Ovary (tissue), 3 donors: ENCODE results near the gene LSP1.

Source experiments
- POLR2A ChIP-seq: fragments of 450-650 bp; IDR thresholded peaks from one replicate; pipeline ENCODE4 v1.6.1; 2017; ENCODE audit warnings: antibody characterized with exemption, mild to moderate bottlenecking, moderate library complexity
- TF ChIP-seq, protein P1 (sequence below), 3 donors: fragments of 450-650 bp in 2 of 3; fragments of 200-600 bp in 1 of 3; IDR thresholded peaks; one replicate each; pipeline versions ENCODE4 v1.5.1 to v1.8.0; 2016 to 2022; ENCODE audit warnings: antibody characterized with exemption in 3 of 3, mild to moderate bottlenecking in 1 of 3
- donor health status: DM: no; HTN: no; CAD: no.

DNA sequence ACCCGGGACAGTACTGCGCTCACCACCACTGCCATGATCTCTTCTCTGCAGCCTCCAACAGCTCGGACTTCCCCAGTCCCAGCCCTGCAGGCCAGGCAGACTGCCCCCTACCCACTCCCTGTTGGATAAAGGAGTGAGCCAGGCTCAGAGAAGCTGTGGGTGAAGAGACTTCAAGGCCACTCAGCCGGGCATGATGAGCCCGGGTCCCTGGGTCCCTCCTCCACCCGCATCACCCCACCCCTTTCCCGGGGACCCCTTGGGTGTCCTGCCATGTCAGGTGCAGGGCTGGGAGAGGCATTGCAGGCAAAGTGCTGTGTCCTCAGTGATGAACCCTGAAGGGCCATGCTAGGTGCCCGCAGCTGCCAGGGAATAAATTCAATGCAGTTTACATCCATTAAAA lies 14.5 kb downstream of the LSP1 start:
- TF ChIP-seq, protein P1, sequence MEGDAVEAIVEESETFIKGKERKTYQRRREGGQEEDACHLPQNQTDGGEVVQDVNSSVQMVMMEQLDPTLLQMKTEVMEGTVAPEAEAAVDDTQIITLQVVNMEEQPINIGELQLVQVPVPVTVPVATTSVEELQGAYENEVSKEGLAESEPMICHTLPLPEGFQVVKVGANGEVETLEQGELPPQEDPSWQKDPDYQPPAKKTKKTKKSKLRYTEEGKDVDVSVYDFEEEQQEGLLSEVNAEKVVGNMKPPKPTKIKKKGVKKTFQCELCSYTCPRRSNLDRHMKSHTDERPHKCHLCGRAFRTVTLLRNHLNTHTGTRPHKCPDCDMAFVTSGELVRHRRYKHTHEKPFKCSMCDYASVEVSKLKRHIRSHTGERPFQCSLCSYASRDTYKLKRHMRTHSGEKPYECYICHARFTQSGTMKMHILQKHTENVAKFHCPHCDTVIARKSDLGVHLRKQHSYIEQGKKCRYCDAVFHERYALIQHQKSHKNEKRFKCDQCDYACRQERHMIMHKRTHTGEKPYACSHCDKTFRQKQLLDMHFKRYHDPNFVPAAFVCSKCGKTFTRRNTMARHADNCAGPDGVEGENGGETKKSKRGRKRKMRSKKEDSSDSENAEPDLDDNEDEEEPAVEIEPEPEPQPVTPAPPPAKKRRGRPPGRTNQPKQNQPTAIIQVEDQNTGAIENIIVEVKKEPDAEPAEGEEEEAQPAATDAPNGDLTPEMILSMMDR (IDR thresholded peaks at IDR 0.05) = no peak
- TF ChIP-seq POLR2A = no peak
